ENCODE data around the gene SLC12A8.
"Not testable (repeated sequence)": the region's sequence is repeated elsewhere in the genome, so short reads cannot be mapped to it uniquely, and the experiment has no call there.

The SLC12A8 gene

GRCh38 chr3:125110016-125110875, 102.3 kb downstream of the SLC12A8 start:
- DNase-seq (ENCODE audit: low spot score) = no peak

GRCh38 chr3:125109536-125109925, 103.0 kb downstream of the SLC12A8 start:
- DNase-seq (ENCODE audit: low spot score) = no peak

GRCh38 chr3:125108833-125109535, 103.6 kb downstream of the SLC12A8 start:
- DNase-seq (ENCODE audit: low spot score) = no peak

GRCh38 chr3:125107861-125108567, 104.5 kb downstream of the SLC12A8 start:
- no peak for DNase-seq (ENCODE audit: low spot score)

- DNase-seq (ENCODE audit: low spot score) = no peak
These were observed 105.2 kb downstream of the SLC12A8 start for GRCh38 chr3:125107363-125107762.

GRCh38 chr3:125105116-125105515, 107.4 kb downstream of the SLC12A8 start:
- DNase-seq (ENCODE audit: low spot score) = no peak

- no peak for DNase-seq (ENCODE audit: low spot score)
These were observed 107.9 kb downstream of the SLC12A8 start for GRCh38 chr3:125104639-125105038.

- no peak for DNase-seq (ENCODE audit: low spot score)
These were observed 109.1 kb downstream of the SLC12A8 start for GRCh38 chr3:125103406-125103805.

GRCh38 chr3:125102470-125102869, 110.1 kb downstream of the SLC12A8 start:
- DNase-seq (ENCODE audit: low spot score) = no peak

- DNase-seq (ENCODE audit: low spot score) = no peak
These were observed 113.8 kb downstream of the SLC12A8 start for GRCh38 chr3:125098611-125099291.

- DNase-seq (ENCODE audit: low spot score) = no peak
These were observed 121.9 kb downstream of the SLC12A8 start for GRCh38 chr3:125090649-125091048.

GRCh38 chr3:125087768-125088391, 124.7 kb downstream of the SLC12A8 start:
- DNase-seq (ENCODE audit: low spot score) = no peak

GRCh38 chr3:125085166-125085565, 127.4 kb downstream of the SLC12A8 start:
- no peak for DNase-seq (ENCODE audit: low spot score)

- DNase-seq (ENCODE audit: low spot score) = no peak
These were observed 128.8 kb downstream of the SLC12A8 start for GRCh38 chr3:125083776-125084175.

- not testable (repeated sequence) for DNase-seq (ENCODE audit: low spot score)
These were observed 130.2 kb downstream of the SLC12A8 start for GRCh38 chr3:125082339-125082738.

- no peak for DNase-seq (ENCODE audit: low spot score)
These were observed 132.5 kb downstream of the SLC12A8 start for GRCh38 chr3:125080077-125080476.

- DNase-seq (ENCODE audit: low spot score) = no peak
These were observed 132.9 kb downstream of the SLC12A8 start for GRCh38 chr3:125079675-125080045.

- DNase-seq (ENCODE audit: low spot score) = no peak
These were observed 133.4 kb downstream of the SLC12A8 start for GRCh38 chr3:125078951-125079674.

- no peak for DNase-seq (ENCODE audit: low spot score)
These were observed 134.7 kb downstream of the SLC12A8 start for GRCh38 chr3:125077864-125078263.

- DNase-seq (ENCODE audit: low spot score) = no peak
These were observed 136.1 kb downstream of the SLC12A8 start for GRCh38 chr3:125076464-125076863.

GRCh38 chr3:125075738-125076137, 136.8 kb downstream of the SLC12A8 start:
- DNase-seq (ENCODE audit: low spot score) = no peak
